ENCODE measurements around the gene JARID2.

Gene JARID2

DNA sequence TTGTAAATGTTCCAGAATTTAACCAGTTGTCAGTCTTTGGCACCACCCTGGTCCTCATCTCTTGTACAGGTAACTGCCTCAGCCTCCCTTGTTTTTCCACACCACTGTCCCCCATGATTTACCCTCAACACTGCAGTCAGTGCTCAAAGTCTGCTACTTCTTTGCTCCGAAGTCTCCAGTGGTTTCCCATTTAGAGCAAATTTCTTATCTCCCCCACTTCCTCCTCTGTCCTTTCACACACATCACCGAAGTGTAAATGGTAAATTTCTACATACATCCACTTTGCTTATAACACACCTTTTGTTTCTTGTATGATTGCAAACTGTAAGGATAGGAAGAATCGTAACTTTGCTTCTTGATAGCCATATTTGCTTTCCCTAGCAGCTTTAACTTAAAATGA, 115.3 kb downstream of the JARID2 start:
- no peak for DNase-seq

DNA sequence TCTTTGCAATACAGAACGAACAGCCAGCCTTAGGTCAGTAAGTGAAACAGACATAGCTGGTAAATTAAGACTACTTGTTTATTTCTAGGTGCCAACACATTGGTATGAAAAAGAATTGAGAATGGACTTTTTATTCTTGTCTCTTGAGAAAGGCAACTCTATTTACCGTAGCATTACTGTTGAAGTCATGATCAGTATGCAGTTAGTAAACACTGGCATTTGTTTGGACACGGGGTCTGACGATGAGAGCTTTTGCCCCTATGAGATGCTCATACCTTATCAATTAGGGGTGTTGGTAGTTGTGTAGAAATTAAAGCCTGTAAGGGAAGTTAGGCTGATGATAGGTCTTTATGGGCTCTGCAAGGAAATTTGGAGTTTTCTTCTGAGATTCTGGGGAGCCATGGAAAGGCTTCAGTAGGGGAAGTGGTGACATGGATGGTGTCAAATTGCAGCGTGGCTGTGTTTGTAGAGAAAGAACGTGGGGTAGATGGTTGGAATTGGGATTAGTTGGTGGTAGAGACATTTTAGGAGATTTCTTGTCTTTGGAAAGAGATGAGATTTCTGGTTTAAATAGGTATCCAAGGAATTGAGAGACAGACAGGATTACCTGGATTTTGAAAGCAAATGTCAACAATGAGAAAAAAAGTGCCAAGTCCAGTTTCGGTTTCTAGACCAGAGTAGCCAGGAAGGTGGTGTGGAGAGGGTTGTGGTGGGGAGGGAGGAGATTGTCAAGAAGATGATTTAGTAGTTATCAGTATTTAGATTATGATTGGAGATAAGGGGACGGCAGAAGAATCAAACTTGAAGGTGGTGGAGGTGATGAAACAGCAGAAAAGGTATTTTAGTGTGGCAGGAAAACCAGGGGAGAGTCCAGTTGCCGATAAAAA, 116.6 kb downstream of the JARID2 start:
- no peak for DNase-seq

- no peak for DNase-seq
Observed at GRCh38 chr6:15363164-15363522, 117.3 kb downstream of the JARID2 start.

GRCh38 chr6:15363523-15364400, 117.9 kb downstream of the JARID2 start:
- DNase-seq = no peak

- DNase-seq = no peak
Observed at GRCh38 chr6:15364401-15365037, 118.7 kb downstream of the JARID2 start.

GRCh38 chr6:15365273-15365687, 119.4 kb downstream of the JARID2 start:
- DNase-seq = peak; percentile 93

GRCh38 chr6:15366003-15366535, 120.2 kb downstream of the JARID2 start:
- DNase-seq = no peak

DNA sequence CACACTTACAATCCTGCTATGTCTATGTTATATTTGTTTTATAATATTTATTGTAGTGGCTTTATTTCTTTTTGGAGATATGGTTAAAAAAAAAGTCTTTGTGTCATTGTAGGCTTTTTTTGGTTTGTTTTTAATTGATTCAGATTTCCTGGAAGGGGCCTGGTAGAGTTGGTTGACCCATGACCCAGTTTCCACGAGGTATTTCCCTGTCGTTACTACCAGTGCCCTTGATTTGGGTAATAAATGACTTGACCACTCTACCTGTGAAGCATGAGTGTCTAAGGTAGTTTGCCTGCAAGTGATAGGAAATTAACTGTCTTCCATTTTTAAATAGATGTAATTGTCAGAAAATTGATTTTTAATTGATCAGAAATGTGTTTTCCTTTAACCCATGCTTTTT, 121.0 kb downstream of the JARID2 start:
- DNase-seq = no peak

GRCh38 chr6:15368186-15368585, 122.3 kb downstream of the JARID2 start:
- DNase-seq = no peak

- no peak for DNase-seq
Observed at GRCh38 chr6:15368873-15369272, 123.0 kb downstream of the JARID2 start.

DNA sequence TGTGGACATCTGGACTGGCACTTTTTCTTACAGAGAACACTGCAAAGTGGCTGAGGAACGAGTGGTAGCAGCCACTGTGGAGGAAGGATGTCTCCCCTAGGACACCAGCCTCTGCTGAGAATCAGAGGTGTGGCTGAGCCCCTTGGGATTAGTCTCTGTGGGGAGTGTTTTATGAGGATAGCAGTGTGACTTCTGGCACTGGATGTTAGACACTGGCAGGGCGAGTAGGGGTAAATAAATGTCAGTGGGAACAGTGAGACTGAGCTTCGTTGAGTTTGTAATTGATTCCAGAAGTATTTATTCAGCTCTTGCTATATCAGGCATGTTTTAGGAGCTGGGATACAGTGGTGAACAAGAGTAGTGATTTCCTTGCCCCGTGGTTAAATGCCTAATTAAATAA, 124.0 kb downstream of the JARID2 start:
- no peak for DNase-seq

DNA sequence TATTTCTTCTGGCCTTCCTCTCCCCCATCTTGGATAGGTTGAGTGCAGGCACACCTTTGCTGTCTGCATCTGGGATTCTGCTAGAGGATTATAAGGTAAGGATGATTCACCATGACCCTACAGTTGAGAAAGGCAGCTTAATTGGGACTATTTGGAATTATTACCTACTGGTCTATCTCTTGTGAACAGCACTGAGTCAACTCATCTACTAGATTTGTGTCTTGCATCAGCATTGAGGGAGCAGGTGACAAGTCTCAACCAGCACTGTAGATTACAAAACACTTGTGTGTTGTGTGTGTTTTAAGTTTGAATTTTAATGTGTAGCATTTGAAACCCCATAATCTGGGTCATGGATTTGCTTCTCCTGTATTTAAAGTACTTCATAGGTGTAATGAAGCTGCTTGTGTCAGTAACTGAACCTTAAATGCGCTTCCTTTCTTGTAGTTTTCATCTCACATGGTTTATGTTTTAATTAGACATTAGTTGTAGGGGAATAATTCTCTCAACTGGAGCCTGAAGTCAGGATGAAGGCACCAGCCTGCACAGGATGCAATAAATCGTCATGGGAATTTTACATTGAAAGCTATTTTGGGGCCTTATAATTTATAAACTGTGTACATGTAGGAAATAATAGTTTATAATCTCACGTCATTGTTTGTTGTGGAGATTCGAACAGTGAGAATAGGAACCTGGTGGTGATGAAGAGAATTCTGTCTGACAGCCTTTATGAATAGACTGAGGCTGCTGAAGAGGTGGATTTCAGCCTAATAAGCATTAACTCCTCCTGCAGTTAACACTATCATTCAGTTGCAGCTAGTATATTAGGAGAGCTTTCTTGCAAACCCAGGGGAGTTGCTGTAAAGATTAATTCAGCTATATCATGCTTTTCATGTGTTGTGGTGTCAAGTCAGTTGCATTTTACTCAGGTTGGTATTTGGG, 125.1 kb downstream of the JARID2 start:
- no peak for DNase-seq

DNA sequence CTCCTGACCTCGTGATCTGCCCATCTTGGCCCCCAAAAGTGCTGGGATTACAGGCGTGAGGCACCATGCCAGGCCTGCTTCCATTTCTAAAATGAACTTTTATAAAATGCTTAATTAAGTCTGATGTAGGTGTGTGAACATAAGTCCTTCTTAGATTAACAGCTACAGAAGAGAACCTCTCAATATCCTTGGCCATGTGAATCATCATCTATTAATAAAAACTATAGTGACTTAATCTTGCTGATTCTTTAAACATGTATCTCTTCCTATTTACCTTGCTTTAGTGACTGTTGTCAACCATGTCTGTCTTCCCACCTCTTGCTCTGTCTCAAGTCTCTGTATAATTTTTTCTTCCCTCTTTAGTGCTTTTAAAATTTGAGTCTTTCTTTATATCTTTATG, 127.1 kb downstream of the JARID2 start:
- no peak for DNase-seq

- DNase-seq = no peak
Observed at GRCh38 chr6:15374119-15374518, 128.2 kb downstream of the JARID2 start.

GRCh38 chr6:15375018-15375417, 129.1 kb downstream of the JARID2 start:
- no peak for DNase-seq

GRCh38 chr6:15375638-15376290, 129.9 kb downstream of the JARID2 start:
- DNase-seq = no peak

- DNase-seq = no peak
Observed at GRCh38 chr6:15376900-15377487, 131.1 kb downstream of the JARID2 start.

DNA sequence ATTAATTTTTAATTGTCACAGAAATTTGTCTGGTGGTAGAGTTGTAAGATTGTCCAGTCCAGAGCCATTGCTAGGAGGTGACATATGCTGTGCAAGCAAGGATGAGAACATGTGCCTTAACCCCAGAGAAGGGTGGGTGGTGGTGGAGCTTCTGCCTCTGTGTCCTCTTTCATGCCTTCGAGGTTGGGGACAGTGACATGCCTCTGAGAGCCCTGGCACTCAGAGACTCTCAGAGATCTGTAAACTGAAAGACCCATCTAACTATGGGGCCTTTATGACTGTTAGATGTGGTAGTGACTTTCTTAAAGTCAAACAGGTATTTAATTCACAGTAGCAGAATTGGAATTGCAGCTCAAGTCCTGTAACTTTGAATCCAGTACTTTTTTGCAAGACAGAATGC, 132.4 kb downstream of the JARID2 start:
- DNase-seq = no peak

DNA sequence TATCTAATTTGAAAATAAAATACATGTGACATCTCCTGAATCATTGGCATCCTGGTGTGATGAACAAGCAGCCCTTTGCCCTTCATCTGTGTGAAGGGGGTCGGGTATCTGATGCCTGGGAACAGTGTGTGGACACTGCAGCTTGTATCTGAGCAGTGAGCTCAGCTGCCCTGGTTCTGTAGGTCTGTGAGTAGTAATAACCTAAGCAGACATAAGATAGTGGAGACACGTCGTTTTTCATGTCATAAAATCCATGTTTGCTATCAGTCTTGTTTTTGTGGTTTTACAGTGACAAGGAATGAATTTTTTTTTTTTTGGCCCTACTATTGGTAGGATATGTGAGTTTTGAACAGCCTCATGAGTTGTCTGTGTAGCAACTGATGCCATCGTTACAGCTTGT, 133.0 kb downstream of the JARID2 start:
- no peak for DNase-seq

DNA sequence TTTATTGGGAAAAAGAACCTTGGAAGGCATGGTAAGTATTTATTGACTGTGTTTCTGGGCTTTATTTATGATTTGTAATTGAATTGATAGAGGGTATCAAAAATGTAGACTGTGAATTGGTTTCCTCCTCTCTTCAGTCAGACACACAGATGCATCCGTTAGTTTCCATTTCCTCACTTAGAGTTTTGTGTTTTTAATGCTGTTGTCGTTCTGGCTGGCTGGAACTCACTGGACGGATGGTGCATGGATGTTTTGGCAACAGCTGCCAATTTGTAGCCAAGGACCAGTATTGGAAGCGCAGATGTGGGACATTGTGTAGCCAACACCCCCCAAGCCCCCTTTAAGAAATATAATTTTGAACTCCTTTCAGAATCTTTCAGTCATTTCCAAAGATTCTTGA, 134.5 kb downstream of the JARID2 start:
- DNase-seq = no peak

DNA sequence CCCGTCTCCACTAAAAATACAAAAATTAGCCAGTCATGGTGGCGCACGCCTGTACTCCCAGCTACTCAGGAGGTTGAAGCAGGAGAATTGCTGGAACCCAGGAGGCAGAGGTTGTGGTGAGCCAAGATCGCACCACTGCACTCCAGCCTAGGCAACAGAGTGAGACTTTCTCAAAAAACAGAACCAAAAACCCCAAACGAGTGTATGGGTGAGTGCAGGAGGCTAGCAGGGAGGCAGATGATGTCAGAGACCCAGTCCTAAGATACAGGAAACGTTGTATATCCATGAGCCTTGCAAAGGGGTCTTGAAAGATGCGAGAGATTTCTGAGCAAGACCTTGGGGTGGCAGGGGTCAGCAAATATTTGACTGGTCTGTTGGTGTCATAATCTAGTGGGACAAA, 136.2 kb downstream of the JARID2 start:
- DNase-seq = no peak
